HG02840 (cell line): Measurements from ENCODE around the gene PAK4.
"Not testable (repeated sequence)": the region's sequence is repeated elsewhere in the genome, so short reads cannot be mapped to it uniquely, and the experiment has no call there.

Source experiments
- ATAC-seq: cut with Tn5 transposase; IDR thresholded peaks from one replicate; pipeline ENCODE4 v1.9.1; 2021; ENCODE audit warnings: mild to moderate bottlenecking, moderate library complexity, moderate number of reproducible peaks; ENCODE audit not compliant: unreplicated experiment, low FRiP score

PAK4 gene

DNA sequence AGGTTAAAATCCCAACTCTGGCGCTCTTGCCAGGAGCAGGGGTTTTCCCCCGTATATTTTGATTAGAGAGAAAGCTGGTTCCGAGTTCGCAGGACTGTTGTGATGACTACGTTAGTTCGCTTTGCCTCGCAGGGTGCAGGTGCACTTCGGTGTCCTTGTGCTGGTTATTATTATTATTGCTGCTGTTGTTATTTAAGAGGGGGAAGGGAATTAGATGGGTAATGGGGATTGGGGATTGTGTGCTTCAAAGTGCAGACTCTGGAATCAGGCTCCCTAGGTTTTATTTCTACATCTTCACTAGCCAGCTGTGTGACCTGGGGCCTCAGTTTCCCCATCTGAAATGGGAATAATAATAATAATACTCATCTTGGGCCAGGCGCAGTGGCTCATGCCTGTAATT, 26.2 kb upstream of the PAK4 start:
- ATAC-seq: no peak

DNA sequence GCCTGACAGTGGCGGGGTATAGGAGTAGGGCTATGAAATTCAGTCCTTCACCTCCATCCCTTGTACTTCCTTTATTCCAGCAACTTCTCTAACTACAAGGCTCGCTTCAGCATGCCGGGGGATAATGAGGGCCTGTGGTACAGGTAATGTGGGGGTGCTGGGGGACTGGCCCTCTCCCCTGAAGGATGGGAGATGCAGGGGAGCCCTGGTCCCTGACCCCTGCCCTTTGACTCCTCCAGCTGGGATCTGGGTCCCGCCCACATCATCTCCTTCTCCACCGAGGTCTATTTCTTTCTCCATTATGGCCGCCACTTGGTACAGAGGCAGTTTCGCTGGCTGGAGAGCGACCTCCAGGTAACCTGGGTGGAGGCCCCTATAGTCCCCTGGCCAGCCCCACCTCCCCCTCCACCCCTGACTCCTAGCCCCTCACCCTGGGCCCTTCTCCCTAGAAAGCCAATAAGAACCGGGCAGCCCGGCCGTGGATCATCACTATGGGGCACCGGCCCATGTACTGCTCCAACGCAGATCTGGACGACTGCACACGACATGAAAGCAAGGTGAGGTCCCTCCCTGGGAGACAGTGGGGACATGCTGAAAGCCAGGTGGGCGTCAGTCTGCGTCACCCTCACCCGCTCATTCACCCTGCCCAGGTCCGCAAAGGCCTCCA, 25.0 kb upstream of the PAK4 start:
- no peak for ATAC-seq

DNA sequence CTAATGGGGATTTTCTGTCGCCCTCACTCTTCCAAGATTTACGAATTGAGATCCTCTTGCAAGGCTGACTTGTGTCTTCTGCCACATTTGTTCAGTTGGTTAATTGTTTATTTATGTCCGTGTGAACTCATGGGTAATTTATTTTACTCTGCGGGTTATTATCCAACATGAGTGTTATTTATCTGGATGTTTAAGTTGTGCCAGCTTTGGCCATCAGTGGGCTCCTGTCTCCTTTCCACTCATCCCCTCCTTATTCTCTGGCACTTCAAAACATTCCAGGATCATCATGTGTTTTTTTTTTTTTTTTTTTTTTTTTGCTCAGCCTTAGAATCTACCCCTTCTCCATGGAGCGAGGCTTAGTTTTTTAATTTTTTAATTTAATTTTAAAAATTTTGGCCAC, 22.4 kb upstream of the PAK4 start:
- no peak for ATAC-seq

DNA sequence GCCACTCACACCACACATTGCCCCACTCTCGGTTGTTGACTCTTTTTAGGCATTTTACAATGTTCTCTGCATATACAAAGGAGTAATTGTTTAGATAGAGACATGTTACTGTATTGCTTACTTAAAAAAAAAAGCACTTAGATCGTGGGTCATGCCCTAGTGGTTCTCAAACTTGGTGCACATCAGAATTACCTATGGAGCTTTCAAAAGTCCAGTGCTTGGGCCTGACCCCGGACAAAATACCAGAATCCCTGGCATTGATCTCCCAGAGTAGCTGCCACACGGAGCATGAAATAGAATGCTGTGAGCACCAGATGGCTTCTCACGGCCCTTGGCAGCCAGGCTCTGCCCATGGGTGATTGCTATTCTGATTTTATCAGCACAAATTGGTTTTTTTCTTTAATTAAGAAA, 21.4 kb upstream of the PAK4 start:
- no peak for ATAC-seq

DNA sequence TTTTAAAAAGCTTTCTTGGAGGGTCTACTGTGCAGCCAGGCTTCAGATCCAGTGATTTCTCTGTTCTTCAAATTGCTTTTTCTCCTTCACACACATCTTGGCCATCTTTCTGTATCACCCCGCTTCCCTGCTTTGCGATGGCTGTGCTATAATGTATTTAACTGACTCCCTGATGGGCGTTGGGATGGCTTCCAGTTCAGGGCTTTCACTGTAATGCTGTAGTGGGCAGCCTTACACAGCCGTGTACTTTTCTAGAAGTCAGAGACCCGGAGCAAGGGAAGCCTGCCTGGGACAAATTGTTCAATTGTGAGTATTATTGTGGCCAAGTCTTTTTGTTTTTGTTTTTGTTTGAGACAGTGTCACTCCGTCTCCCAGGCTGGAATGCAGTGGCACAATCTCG, 19.4 kb upstream of the PAK4 start:
- ATAC-seq: no peak

DNA sequence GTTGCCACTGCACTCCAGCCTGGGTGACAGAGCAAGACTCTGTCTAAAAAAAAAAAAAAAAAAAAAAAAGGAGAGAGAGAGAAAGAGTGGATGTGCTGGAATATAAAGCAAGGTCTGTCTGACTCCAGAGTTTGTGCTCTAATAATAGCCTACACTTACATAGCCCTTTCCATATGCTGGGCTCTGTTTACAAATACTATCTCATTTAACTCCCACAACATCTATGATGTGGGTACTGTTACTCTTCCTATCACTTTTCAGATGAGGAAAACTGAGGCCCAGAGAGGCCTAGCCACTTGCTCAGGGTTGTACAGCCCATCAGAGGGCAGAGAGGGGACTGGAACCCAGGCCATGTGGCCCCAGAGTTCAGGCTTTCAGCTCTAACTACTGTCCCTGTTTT, 15.9 kb upstream of the PAK4 start:
- no peak for ATAC-seq

DNA sequence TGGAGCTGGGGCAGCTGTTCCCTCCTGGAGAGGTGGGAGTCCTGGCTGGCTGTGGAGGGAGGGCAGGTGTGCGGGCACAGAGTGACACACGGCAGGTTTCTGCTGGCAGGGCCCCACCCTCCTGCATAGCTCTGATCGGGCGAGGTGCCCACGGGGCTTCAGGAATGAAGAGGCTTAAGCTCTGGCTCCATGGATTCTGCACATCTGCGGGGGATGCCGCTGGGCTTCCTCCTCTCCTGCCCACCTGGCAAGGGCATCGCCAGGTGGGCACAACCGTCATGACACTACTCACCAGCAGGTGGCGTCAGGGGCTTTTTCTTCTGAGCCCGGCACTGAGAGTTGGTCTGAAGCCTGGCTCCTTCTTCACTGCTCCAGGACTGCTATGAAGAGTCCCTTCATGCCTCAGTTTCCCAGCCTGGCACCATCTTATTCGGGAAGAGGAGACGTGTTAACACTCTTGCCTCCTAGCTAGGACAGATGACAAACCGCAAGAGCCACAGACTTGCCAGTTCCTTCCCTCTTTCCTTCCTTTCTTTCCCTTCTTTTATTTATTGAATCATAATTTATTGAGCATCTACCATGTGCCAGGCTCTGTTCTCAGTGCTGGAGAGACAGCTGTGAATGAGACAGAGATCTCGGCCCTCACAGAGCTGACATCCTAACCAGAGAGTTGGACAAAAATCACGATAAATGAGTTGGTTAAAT, 15.2 kb upstream of the PAK4 start:
- no peak for ATAC-seq

DNA sequence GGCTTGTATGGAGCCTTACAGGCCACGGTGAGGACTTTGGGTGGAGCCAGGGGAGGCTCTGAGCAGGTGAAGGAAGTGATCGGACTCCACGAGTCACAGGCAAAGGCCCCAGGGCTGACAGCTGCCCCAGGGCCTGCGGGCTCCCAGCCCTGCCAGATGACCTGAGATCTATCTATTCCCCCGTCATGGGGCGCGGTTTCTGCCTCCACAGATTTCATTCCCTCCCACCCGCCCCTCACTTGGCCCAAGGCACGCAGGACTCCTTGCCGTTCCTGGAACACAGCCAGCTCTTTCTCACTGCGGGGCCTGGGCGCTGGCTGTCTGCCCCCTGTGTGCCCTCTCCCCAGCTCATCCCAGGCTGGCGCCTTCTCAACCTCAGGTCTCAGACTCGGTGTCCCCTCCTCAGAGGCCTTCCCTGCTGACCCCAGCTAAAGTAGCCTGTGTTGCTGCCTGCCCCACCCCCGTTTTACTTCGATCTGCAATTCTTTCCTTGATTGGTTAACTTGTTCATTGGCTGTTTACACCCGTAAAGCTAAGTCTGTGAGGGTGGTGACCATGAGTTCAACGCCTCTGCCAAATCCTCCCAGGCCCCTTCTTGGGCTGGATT, 13.9 kb upstream of the PAK4 start:
- ATAC-seq: no peak

DNA sequence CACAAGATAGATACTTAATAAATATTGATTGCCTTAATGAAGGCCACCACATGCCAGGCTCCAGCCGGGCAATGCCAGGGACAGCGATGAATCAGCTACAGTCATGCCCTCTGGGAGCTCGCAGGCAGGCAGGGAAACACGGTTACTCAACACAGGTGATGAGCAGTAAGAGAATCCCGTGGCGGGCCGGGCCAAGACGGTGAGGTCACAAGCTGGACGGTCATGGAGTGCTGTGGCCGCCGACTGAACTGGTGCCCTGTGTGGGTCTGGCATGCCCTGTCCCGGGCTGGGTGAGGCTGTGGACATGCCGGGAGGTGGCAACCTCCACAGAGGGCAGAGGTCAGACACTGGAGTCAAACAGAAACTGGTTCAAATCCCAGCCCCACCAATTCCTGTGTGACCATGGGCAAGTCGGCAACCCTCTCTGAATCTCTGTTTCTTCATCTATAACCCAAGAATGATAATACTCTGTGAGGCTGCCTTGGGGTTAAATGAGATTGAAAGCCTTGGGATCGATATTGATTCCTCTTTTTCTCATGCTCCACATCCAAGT, 13.2 kb upstream of the PAK4 start:
- ATAC-seq: no peak

DNA sequence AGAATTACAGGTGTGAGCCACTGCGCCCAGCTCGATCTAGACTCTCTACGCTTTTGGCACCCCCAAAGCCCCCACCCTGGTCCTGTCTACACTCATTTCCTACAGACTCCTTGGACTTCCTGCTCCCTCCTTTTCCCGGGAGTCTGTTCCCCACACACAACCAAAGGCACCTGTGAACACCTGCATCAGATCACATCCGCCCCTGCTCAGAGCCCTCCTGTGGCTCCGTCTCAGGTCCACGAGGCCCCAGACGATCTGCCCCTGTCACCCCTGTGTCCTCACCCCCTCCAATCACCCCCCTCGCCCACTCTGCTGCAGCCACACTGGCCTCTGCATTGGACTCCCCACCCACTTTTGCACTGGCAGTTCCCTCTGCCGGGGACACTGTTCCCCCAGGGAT, 12.4 kb upstream of the PAK4 start:
- no peak for ATAC-seq

DNA sequence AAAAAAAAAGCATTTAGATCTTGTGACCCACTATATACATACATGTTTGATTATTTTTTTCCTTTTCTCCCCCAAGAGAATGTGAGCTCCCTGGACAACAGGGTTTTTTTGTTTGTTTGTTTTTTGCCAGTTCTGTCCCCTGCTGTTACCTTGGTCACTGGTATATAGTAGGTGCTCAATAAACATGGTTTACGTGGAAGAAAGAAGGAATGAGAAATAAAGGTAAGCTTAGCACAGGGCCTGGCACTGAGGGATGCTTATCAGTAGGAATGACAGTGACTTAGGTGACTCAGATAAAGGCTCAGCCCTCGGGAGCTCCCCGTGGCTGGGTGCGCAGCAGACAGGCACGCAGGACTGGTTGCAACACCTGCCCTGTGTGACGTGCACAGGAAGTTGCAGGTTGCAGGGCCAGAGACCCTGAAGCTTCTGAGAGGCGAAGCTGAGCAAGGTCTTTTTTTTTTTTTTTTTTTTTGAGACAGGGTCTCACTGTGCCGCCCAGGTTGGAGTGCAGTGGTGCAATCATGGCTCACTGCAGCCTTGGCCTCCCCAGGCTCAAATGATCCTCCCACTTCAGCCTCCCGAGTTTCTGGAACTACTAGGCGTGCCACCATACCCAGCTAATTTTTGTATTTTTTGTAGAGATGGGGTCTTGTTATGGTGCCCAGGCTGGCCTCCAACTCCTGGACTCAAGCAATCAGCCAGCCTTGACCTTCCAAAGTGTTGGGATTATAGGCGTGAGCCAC, 10.3 kb upstream of the PAK4 start:
- ATAC-seq: no peak

DNA sequence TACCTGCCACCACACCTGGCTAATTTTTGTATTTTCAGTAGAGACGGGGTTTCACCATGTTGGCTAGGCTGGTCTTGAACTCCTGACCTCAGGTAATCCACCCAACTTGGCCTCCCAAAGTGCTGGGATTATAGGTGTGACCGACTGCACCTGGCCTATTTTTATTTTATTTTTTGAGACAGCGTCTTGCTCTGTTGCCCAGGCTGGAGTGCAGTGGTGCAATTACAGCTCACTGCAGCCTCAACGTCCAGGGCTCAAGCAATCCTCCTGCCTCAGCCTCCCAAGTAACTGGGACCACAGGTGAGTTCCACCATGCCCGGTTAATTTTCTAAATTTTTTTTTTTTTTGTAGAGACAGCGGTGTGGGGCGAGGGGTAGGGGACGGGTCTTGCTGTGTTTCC, 8.6 kb upstream of the PAK4 start:
- not testable (repeated sequence) for ATAC-seq

DNA sequence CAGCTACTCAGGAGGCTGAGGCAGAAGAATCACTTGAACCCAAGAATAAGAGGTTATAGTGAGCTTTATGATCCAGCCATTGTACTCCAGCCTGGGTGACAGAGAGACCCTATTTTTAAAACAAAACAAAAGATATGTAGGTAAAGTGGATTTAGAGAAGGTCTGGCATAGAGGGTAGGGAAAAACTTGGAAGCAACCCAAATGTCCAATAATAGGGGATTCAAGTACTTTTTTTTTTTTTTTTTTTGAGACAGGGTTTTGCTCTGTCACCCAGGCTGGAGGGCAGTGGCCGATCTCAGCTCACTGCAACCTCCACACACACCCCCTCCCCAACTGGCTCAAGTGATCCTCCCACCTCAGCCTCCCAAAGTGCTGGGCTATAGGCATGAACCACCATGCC, 5.8 kb upstream of the PAK4 start:
- ATAC-seq: no peak

DNA sequence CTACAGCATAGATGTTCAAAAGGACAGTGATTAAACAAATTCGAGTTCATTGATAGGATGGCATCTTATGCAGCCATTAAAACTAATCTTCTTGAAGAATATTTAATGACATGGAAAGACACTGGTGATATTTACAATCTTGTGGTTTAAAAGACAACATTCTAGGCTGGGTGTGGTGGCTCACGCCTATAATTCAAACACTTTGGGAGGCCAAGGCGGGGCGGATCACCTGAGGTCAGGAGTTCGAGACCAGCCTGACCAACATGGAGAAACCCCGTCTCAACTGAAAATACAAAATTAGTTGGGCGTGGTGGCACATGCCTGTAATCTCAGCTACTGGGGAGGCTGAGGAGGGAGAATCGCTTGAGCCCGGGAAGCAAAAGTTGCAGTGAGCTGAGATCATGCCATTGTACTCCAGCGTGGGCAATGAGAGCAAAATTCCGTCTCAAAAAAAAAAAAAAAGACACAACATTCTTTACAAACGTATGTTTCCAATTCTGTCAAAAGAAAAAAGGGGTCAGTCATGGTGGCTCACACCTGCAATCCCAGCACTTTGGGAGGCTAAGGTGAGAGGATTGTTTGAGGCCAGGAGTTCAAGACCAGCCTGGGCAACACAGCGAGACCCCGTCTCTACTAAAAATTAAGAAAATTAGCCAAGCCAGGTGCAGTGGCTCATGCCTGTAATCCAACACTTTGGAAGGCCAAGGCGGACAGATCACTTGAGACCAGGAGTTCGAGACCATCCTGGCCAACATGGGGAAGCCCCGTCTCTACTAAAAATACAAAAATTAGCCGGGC, 2.5 kb upstream of the PAK4 start:
- no peak for ATAC-seq

DNA sequence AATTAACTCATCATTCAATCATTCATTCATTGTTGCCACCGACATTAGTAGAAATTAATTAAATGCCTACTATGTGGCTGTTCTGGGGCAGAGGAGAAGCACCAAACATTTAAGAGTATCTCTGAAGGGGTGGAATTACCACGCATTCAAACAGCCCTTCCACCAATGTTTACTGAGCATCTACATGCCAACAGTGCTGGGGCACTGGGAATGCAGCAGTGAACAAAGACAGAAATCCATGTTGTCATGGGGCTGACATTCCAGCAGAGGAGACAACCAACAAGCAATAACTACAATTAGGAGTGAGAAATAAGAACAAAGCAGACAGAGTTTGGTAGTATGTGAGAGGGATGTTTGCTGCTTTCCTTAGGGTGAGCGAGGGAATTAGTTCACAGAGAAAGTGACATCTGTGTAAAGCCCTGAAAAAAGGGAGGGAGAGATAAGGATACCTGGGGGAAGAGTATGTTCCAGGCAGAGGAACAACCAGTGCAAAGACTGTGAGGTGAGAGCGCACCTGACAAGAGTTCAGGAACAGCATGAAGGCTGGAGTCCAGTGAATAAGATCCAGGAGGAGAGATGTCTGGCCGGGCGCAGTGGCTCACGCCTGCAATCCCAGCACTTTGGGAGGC, 1.3 kb upstream of the PAK4 start:
- ATAC-seq: no peak

DNA sequence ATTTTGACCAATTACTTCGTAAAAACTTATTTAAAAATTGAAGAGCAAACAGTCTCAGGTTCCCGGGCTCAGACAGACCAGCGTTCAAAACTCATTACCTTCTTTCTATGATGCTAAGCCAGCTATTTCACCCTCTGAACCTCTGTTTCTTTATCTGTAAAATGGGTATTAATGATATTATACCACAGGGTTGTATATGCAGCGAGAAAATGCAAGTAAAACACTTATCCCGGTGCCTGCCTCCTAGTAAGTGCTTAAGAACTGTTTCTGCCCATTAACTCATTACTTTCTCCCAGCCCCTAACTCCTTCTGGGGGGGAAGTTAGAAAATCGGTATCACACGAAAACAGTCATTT, 410 bp upstream of the PAK4 start:
- ATAC-seq: no peak

DNA sequence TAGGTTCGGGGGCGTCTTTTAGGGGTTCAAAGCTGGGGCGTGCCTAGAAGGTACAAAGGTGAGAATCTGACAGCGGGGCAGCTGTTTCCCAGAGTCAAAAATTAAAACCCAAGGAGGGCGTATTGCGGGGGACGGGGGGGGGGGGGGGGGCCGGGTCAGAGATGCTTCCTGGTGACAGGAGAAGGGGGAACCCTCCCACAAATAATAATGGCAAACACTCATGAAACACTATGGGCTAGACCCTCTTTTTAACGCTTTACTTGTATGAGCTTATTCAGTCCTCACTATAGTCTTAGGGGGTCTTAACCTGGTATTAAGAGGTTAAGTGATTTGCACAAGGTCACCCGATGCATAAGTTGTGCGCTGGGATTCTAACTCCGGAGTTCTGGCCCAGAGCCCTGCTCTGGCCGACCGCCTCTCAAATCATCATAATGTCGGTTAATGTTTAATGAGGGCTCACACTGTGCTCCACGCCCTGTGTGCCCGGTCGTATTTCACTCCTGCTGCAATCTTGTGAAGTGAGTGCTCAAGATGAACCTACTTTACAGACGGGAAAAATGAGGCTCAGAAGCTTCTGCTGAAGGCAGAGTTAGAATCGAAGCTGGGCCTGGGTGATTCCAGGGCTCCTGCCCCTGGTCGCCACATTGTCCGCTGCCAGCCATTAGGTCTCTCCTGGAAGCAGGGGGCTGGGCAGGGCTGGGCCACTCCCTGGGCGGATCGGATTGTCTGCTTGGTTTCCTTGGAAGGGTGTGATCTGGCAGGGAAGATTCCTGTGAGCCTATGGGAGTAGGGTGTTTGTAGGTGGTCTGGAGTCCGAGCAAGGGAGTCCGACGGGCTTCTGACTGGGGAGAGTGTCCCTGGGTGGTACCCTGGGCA, 964 bp downstream of the PAK4 start:
- no peak for ATAC-seq

DNA sequence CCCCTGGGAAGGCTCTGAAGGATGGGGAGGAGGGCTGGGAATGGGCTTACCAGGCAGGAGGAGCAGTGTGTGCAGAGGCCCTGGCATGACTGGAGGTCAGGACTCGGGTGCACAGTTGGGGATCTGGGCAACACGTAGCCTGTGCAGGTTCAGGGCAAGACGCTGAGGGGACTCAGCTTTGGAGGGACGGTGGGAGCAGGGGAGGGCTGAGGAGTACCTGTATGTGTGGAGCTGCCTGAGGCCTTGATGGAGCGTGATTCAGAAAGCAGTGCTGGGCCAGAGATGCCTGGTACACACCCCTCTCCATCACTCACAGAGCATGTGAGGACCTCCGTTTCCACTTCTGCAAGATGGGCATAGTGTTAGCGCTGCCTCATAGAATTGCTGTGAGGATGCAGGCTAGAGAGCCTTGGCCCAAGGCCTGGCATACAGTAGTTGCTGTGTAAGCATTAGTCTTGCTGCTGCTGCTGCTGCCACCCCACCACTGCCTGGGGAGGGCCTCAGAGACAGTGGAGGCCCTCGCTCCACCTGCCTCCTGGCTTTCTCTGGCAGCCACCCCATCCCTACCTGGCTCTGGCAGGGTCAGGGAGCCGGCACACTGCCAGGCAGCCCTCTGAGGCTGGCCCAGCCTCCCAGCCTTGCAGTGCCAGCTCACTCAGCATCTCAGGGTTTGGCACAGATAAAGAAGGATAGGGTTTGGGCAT, 2.4 kb downstream of the PAK4 start:
- no peak for ATAC-seq
